H9 (cell line): ENCODE results near the gene PPP1R1B. TPM values are rescaled to one million over a fixed set of nuclear protein-coding genes. Genes with fewer than 3 reads are reported as not detected.

Experiments used
- DNase-seq: peaks from one replicate; pipeline ENCODE4 v3.0.0-alpha.2; 2017
- H2AFZ ChIP-seq: one replicate; pipeline ENCODE4 v1.6.1; 2013; ENCODE audit warnings: mild to moderate bottlenecking, low read length, control low read depth, moderate library complexity
- H2AK5ac ChIP-seq: 2 replicates; pipeline ENCODE4 v1.6.1; 2013; ENCODE audit warnings: low read length, control low read depth, mixed read lengths; ENCODE audit not compliant: insufficient read length
- H2BK120ac ChIP-seq: one replicate; pipeline ENCODE4 v1.6.1; 2013; ENCODE audit warnings: low read depth, mild to moderate bottlenecking, low read length, control low read depth, inconsistent platforms; ENCODE audit not compliant: poor library complexity, severe bottlenecking
- H2BK12ac ChIP-seq: 2 replicates; pipeline ENCODE4 v1.6.1; 2013; ENCODE audit warnings: low read length, control low read depth, mixed read lengths, low read depth; ENCODE audit not compliant: insufficient read length
- H2BK15ac ChIP-seq: 2 replicates; pipeline ENCODE4 v1.6.1; 2013; ENCODE audit warnings: low read depth, low read length, control low read depth
- H2BK20ac ChIP-seq: one replicate; pipeline ENCODE4 v1.6.1; 2013; ENCODE audit warnings: low read depth, mild to moderate bottlenecking, low read length, control low read depth, inconsistent platforms; ENCODE audit not compliant: poor library complexity, severe bottlenecking
- H2BK5ac ChIP-seq: 2 replicates; pipeline ENCODE4 v1.6.1; 2013; ENCODE audit warnings: low read length, control low read depth, mixed read lengths; ENCODE audit not compliant: insufficient read length
- H3K14ac ChIP-seq: 2 replicates; pipeline ENCODE4 v1.6.1; 2013; ENCODE audit warnings: low read length, control low read depth; ENCODE audit not compliant: insufficient read depth
- H3K18ac ChIP-seq: 2 replicates; pipeline ENCODE4 v1.6.1; 2013; ENCODE audit warnings: low read depth, mild to moderate bottlenecking, mixed read lengths, low read length, control low read depth; ENCODE audit not compliant: insufficient read length
- H3K23ac ChIP-seq: 2 replicates; pipeline ENCODE4 v1.6.1; 2013; ENCODE audit warnings: low read length, control low read depth, mixed read lengths, low read depth; ENCODE audit not compliant: insufficient read length
- H3K23me2 ChIP-seq: 2 replicates; pipeline ENCODE4 v1.6.1; 2013; ENCODE audit warnings: low read depth, mild to moderate bottlenecking, mixed read lengths, low read length, control low read depth; ENCODE audit not compliant: insufficient read length, poor library complexity, severe bottlenecking
- H3K27ac ChIP-seq: 2 replicates; pipeline ENCODE4 v1.5.1; 2013; ENCODE audit warnings: low read length, control low read depth, mixed read lengths, low read depth; ENCODE audit not compliant: insufficient read length
- H3K27me3 ChIP-seq: 2 replicates; pipeline ENCODE4 v1.6.1; 2013; ENCODE audit warnings: low read length, control low read depth, inconsistent platforms; ENCODE audit not compliant: insufficient read depth
- H3K4ac ChIP-seq: 2 replicates; pipeline ENCODE4 v1.6.1; 2013; ENCODE audit warnings: low read depth, mild to moderate bottlenecking, control low read depth, inconsistent platforms, low read length, moderate library complexity
- H3K4me1 ChIP-seq: 2 replicates; pipeline ENCODE4 v1.6.1; 2013; ENCODE audit warnings: low read length, control low read depth, inconsistent platforms; ENCODE audit not compliant: insufficient read depth
- H3K4me2 ChIP-seq: 2 replicates; pipeline ENCODE4 v1.6.1; 2013; ENCODE audit warnings: low read length, control low read depth, mixed read lengths; ENCODE audit not compliant: insufficient read length, insufficient read depth
- H3K56ac ChIP-seq: 2 replicates; pipeline ENCODE4 v1.6.1; 2013; ENCODE audit warnings: low read depth, mild to moderate bottlenecking, mixed read lengths, low read length, control low read depth; ENCODE audit not compliant: insufficient read length
- H3K79me1 ChIP-seq: 2 replicates; pipeline ENCODE4 v1.6.1; 2013; ENCODE audit warnings: low read depth, mild to moderate bottlenecking, moderate library complexity, low read length, control low read depth, inconsistent platforms; ENCODE audit not compliant: insufficient read depth, poor library complexity, severe bottlenecking
- H3K79me2 ChIP-seq: 2 replicates; pipeline ENCODE4 v1.6.1; 2013; ENCODE audit warnings: low read length, control low read depth, inconsistent platforms; ENCODE audit not compliant: insufficient read depth
- H3K9ac ChIP-seq: 2 replicates; pipeline ENCODE4 v1.6.1; 2013; ENCODE audit warnings: low read length, control low read depth, mixed read lengths; ENCODE audit not compliant: insufficient read length; ENCODE audit errors: extremely low read depth
- H3K9me3 ChIP-seq: one replicate; pipeline ENCODE4 v1.6.1; 2013; ENCODE audit warnings: low read depth, low read length, inconsistent platforms; ENCODE audit not compliant: control insufficient read depth
- H3T11ph ChIP-seq: one replicate; pipeline ENCODE4 v1.6.1; 2013; ENCODE audit warnings: mild to moderate bottlenecking, low read length, control low read depth, inconsistent platforms
- H4K20me1 ChIP-seq: one replicate; pipeline ENCODE4 v1.6.1; 2013; ENCODE audit not compliant: control insufficient read depth, insufficient read length, insufficient read depth
- H4K5ac ChIP-seq: 2 replicates; pipeline ENCODE4 v1.6.1; 2013; ENCODE audit warnings: low read depth, mild to moderate bottlenecking, mixed read lengths, low read length, control low read depth; ENCODE audit not compliant: insufficient read length
- H4K8ac ChIP-seq: replicated peaks from 2 replicates; pipeline ENCODE4 v1.6.1; 2013; ENCODE audit warnings: low read length, control low read depth, mixed read lengths, low read depth; ENCODE audit not compliant: insufficient read length
- H4K91ac ChIP-seq: 2 replicates; pipeline ENCODE4 v1.6.1; 2013; ENCODE audit warnings: low read depth, mild to moderate bottlenecking, moderate library complexity, mixed read lengths, low read length, control low read depth; ENCODE audit not compliant: insufficient read length
- H3K27ac Mint-ChIP-seq, 3 experiments: 2 replicates in 2 of 3; 3 replicates in 1 of 3; pipeline ENCODE4 v1.8.0; 2020 to 2021; ENCODE audit warnings: mixed read lengths in 3 of 3, mild to moderate bottlenecking in 1 of 3, moderate library complexity in 1 of 3
- H3K27me3 Mint-ChIP-seq: 2 replicates; pipeline ENCODE4 v1.8.0; 2021; ENCODE audit warnings: low read depth, mild to moderate bottlenecking, moderate library complexity, mixed read lengths
- H3K36me3 Mint-ChIP-seq, 3 experiments: 2 replicates in 2 of 3; 3 replicates in 1 of 3; pipeline ENCODE4 v1.8.0; 2020 to 2021; ENCODE audit warnings: low read depth in 3 of 3, mixed read lengths in 3 of 3; ENCODE audit not compliant: insufficient read depth in 1 of 3
- H3K4me1 Mint-ChIP-seq, 2 experiments: 2 replicates each; pipeline ENCODE4 v1.8.0; 2020; ENCODE audit warnings: mixed read lengths in 2 of 2
- H3K4me3 Mint-ChIP-seq, 2 experiments: 2 replicates in 1 of 2; 3 replicates in 1 of 2; pipeline ENCODE4 v1.8.0; 2020 to 2021; ENCODE audit warnings: mild to moderate bottlenecking in 2 of 2, mixed read lengths in 2 of 2, moderate library complexity in 1 of 2
- H3K9me3 Mint-ChIP-seq, 2 experiments: 2 replicates in 1 of 2; 3 replicates in 1 of 2; pipeline ENCODE4 v1.8.0; 2020; ENCODE audit warnings: mild to moderate bottlenecking in 2 of 2, mixed read lengths in 2 of 2, moderate library complexity in 1 of 2
- WGBS: extraction: QIAGEN DNeasy Blood & Tissue Kit; methylation state at CpG from one replicate; pipeline ENCODE4 v1.1.7; 2013; ENCODE audit warnings: missing lambda C conversion rate, low lambda C conversion rate, mixed read lengths; ENCODE audit not compliant: insufficient read length; ENCODE audit errors: extremely low coverage; 5-methylcytosine and 5-hydroxymethylcytosine counted together
- total RNA-seq: library from RNA; stranded (reverse); gene quantifications from 2 replicates; pipeline ENCODE4 v1.2.1, GENCODE V29; 2021
- TF ChIP-seq, protein P1 (sequence below): fragments of 200-600 bp; sonication (generic); conservative IDR thresholded peaks from 3 replicates; pipeline ENCODE4 v1.8.0; 2021; ENCODE audit warnings: antibody characterized with exemption, mild to moderate bottlenecking

PPP1R1B gene
- total RNA-seq, 1 experiment from 2014 or later, result 15.5 TPM

DNA sequence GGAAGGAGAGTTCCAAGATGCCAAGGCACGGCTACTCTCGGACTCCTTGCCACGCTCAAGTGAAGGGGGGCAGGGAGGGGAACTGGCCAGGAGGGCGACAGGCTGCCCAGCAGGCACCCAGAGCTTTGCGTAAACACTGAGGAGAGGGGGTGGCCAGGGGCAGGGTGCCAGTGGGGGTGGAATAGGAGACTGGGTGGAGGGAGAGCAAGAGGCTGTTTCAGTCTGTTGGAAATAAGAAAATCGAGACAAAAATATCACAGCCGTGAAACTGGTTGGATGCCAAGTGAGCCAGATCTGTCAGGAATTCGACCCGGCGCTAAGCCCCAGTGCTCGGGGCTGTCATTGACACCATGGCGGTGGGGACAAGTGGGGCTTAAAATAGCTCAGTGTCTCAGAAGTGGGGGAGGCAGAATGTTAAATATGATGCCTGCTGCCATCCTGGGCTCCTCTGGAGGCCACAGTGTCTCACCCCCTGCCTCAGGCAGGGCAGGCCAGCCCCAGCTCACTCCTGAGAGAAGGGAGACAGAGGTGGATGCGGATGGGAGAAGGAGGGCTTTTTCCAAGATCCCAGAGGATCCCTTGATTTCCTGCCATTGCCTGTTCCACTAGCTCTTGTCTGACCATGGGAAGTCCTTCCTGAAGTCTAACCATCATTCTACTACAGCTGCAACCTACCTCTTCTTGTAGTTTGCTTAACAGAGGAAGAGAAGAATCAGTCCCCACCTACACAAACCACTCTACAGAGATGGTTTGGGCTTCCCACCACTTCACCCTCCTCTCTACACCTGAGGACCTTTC, 51.0 kb downstream of the PPP1R1B start:
- Histone ChIP-seq H2BK15ac (no peak overlapping the region), H3K14ac (no peak overlapping the region), H3K4ac (no peak overlapping the region), H4K20me1 (no peaks in the 10 kb centered on the region), H3K4me2 (no peak overlapping the region), H4K91ac (no peak overlapping the region), H3K56ac (no peak overlapping the region), H3T11ph (no peak overlapping the region), H4K8ac (no peak overlapping the region), H3K23ac (no peak overlapping the region), H2BK12ac (no peak overlapping the region), H3K79me2 (no peaks in the 10 kb centered on the region), H2BK5ac (no peak overlapping the region), H3K79me1 (no peaks in the 10 kb centered on the region), H2BK120ac (no peak overlapping the region), H4K5ac (no peak overlapping the region), H3K23me2 (no peaks in the 10 kb centered on the region), H2BK20ac (no peak overlapping the region), H3K18ac (no peak overlapping the region), H3K4me1 (no peaks in the 10 kb centered on the region), H2AK5ac (no peak overlapping the region), H3K9me3 (no peaks in the 10 kb centered on the region), H3K27ac (no peak overlapping the region), H3K9ac (no peak overlapping the region), H2AFZ (no peak overlapping the region), H3K27me3 (no peaks in the 10 kb centered on the region)
- TF ChIP-seq, protein P1, sequence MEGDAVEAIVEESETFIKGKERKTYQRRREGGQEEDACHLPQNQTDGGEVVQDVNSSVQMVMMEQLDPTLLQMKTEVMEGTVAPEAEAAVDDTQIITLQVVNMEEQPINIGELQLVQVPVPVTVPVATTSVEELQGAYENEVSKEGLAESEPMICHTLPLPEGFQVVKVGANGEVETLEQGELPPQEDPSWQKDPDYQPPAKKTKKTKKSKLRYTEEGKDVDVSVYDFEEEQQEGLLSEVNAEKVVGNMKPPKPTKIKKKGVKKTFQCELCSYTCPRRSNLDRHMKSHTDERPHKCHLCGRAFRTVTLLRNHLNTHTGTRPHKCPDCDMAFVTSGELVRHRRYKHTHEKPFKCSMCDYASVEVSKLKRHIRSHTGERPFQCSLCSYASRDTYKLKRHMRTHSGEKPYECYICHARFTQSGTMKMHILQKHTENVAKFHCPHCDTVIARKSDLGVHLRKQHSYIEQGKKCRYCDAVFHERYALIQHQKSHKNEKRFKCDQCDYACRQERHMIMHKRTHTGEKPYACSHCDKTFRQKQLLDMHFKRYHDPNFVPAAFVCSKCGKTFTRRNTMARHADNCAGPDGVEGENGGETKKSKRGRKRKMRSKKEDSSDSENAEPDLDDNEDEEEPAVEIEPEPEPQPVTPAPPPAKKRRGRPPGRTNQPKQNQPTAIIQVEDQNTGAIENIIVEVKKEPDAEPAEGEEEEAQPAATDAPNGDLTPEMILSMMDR, result no peak
- no peaks in the 10 kb centered on the region for H3K9me3 Mint-ChIP-seq
- peaks cover 5% of the 10 kb centered on the region for H3K27me3 Mint-ChIP-seq
- H3K27ac Mint-ChIP-seq, result peak overlapping the region in 2 of 3 experiments; percentile 48 to 79; a peak in 3 of 7 replicates
- no peak for DNase-seq
- H3K36me3 Mint-ChIP-seq, result peaks cover 3 to 18% (median 8%) of the 10 kb centered on the region in 3 experiments; a peak in 6 of 7 replicates
- peaks cover 26 to 28% of the 10 kb centered on the region in 2 experiments for H3K4me1 Mint-ChIP-seq
- no CpG with 5 or more reads among the region's 13 CpGs for WGBS
- H3K4me3 Mint-ChIP-seq, result no peak overlapping the region; a peak in 1 of 5 replicates
